GM21526 (cell line): ENCODE data around the gene KLHL21.
"Not testable (repeated sequence)": the region's sequence is repeated elsewhere in the genome, so short reads cannot be mapped to it uniquely, and the experiment has no call there.

Experiments used
- ATAC-seq: cut with Tn5 transposase; IDR thresholded peaks from one replicate; pipeline ENCODE4 v1.9.1; 2021; ENCODE audit warnings: moderate library complexity; ENCODE audit not compliant: unreplicated experiment, low FRiP score

KLHL21 gene

DNA sequence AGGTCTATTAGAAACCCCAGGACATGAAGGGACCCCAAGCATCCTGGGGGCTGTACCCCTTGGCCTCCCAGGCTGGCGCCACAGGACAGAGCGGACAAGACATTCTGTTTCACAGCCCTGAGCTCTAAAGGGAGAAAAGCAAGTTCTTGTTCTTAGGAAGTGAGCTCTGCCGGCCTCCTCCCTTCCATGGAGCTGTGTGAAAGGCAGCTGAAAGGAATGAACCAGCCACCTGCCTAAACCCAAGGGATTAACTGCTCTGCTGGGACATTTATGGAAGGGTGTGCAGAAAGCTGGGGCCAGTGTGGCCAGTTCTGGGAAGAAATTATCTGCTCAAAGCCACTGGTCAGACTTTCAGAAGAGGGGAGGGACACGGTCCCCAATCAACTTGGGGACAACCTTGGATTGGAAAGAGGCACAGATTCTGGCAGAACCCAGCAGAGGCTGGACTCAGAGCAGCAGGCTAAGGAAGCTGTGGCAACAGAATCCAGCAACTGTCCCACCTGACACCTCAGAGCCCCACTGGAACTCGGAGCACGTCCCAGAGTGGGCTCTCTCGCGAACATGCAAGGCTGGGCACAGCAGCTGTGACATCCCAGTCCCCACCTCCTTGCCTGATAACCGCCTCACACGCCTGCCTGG lies 2.1 kb downstream of the KLHL21 start:
- no peak for ATAC-seq

DNA sequence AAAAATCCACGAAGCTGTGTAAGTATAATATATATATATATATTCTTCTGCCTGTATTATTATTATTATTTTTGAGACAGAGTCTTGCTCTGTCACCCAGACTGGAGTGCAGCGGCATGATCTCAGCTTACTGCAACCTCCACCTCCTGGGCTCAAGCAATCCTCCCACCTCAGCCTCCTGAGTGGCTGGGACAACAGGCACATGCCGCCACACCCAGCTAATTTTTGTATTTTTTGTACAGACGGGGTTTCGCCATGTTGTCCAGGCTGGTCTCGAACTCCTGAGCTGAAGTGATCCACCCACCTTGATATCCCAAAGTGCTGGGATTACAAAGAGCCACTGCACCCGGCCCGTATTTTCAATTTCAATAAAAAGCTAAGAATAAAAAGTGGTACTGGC lies 2.7 kb downstream of the KLHL21 start:
- ATAC-seq, result not testable (repeated sequence)

DNA sequence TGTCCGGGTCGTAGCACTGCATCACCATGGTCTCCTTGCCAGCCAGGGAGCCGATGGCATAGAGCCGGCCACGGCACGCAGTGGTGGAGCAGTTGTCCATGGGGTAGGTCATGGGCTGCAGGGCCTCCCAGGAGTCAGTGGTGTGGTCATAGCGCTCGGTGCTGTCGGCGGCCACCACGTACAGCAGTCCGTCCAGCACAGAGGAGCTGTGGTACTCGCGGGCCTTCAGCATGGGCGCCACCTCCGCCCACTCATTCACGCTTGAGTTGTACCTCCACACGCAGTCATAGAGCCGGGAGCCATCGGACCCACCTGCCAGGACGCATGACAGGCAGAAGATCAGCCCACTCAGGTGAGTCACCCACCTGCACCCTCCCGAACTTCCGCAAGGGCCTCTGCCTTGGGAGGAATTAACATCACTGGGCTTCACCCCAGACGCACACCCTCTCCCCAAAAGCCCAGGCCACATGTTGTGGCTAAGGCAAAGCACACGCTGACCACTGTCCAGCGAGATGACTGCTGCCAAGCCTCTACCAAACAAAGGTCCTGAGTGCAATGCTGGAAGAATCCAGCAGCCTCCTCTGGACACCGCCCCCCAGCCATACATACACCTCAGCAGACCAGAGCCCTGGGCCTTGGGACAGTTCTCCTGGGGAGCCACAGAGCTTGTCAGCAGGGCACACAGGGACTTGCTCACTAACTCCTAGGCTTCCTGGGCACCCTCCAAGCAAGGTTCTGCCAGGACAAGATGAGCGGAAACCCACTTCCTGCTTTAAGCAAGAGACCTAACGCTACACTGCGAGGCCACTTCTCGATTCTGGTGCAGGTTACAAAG lies 3.3 kb downstream of the KLHL21 start:
- ATAC-seq, result no peak

DNA sequence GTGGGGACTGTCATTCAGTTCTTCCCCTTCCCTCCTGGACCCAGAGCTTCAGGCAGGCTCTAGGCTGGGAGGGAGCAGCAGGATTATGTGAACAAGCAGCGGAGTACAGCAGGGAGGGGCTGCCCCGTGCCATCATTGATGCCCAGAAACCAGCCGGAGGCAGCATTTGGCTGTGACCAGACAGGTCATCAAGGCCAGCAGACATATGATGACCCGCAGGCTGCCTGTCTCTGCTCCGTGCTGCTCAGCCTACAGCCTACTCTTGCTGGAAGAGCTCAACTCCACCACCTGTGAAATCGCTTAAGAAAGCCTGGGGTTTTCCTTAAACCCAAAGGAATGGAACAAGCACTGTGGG lies 4.9 kb downstream of the KLHL21 start:
- ATAC-seq, result no peak

DNA sequence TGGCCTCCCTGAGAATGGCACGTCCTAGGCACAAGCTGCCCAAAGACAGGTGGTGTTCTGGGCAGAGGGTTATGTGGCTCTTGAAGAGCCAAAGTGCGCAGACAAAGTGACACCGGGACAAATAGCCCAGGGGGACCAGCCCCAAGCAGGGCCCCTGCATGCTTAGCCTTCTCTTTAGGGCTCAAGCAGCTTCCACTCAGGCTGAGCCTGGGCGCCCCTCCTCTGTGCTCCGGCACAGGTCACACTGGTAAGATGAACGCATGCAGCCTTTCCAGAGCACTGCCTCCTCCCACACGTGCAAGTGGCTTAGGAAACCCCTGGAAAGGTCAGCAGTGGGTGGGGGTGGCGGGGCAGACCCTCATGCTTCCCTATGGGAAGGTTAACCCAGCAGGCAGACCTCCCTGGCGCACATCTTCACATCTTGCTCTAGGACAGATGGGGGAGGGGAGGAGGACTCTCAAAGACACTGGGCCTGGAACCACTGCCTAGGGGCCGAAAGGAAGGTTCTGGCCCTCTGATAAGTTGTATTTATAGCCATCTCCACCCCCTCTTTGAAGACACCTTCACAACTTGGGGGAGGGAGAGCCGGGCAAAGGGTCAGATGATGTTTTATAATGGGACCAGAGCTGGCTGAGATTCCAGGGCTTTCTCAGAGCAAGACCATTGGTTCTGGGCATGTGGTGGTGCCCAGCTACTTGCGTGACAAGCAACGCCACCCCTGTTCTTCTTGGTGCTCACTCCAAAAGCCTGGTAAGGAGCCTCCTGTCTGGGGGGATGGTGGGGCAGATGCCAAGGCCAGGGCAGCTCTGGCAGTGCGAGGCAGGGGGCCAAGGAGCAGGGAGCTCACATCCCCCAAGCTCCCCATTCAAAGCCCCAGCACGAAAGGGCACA lies 5.5 kb downstream of the KLHL21 start:
- ATAC-seq, result no peak

DNA sequence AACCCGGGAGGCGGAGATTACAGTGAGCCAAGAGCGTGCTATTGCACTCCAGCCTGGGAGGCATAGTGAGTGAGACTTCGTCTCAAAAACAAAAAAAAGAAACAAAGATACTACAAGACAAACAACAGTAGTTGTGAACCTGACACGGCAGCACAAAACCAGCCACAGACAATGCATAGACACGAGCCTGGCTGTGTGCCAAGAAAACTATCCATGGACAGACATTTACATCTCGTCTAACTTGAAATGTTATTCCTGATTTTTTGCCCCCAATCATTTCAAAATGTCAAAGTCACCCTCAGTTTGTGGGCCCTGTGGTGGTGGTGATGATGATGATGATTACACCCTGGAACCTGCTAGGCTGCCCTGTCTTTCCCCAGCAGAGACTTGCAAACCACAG lies 6.3 kb downstream of the KLHL21 start:
- no peak for ATAC-seq

DNA sequence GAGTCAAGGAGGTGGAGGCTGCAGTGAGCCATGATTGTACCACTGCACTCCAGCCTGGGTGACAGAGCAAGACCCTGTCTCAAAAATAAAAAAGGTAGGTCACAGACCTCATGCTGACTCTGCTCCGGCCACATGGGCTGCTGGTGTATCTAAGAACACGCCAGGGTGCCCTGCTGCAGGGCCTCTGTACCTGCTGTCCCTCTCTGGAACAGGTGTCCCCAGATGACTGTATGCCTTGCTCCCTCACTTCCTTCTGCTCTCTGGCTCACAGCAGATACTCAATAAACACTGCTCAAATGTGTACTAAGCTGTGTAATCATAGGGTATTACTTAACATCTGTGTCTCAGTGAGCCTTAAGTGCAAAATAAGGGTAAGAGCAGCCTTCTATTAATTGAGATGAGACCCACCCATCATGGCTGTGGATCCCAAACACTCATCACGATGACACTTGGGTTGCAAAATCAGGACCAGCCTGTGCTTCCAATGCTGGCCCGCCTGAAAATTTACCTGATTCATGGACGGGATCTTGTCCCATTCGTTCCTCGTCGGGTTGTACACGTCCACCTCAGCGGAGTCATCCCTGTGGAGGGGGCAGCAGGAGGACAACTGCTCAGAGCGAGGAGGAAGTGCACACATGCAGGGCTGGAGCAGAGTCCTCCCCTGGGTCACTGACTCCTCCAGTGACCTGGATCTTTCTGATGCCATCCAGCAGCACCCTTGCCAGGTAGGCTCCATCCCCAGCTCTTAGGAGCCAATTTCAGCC lies 7.5 kb downstream of the KLHL21 start:
- ATAC-seq, result no peak

DNA sequence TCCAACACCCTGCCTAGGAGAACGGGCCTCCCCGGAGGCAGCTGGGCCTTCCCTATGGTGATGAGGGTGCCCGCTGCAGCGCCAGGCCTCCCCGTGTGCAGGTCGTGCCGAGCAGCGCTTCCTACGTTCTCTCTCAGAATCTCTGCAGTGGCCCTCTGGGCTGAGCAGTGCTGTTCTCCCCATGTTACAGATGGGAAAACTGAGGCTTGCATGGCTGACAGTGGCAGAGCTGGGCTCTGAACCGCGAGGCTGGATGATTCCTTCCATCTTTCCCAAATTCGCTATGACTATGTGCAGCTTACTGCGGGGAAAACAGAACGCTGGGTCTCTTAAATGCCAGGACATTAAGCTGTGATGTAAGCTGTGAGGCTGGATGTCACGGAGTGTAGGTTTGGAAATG lies 8.9 kb downstream of the KLHL21 start:
- no peak for ATAC-seq

DNA sequence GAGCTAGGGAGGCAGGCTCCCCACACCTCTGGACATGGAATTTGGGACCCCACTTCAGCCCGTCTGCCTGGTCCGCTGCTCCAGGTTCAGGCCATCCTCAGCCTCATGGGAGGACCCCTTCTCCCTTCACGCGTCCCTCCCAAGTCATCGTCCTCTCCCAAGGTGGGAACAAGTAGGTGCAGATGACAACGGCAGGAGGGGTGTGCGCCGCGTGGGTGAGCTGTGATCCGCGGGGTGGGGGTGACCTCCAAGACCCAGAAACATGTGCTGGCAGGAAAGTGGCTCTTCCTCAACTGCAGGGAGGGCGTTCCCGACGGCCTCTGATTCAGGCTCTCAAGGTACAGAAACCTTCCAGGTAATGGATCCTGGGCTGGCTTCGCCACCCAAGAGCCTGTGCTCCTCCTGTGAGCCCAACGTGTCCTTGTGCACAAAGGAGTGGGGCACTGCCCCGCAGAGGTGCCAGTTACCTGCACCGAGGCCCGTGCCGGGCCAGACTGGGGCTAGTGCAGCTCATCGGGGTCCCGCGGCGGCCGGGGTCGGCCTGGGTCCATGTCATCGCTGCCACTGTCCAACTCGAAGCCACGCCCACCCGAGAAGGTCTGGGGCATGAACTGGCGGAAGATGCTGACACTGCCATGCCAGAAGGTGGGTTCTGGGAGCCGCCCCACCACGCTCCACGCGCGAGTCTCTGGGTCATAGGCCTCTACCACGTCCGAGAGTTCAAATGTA lies 9.6 kb downstream of the KLHL21 start:
- ATAC-seq, result no peak

DNA sequence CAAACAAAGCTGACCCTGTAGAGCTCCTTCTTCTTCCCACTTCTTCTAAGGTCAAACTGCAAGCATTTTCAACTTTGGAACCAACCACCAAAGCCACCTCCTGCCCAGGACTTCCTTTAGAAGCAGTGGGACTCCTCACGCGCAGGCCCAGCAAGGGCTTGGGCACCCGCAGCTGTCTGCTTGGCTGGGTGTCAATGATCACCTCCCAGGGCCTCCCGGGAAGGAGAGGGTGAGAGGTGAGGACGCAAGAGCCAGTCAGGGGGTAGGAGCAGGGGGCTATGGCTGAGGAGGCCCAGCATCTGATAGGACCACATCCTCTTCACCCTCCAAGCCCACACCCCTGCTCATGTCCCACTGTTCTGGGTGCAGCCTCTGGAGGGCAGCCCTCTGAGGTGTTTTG lies 10.2 kb downstream of the KLHL21 start:
- ATAC-seq, result no peak

DNA sequence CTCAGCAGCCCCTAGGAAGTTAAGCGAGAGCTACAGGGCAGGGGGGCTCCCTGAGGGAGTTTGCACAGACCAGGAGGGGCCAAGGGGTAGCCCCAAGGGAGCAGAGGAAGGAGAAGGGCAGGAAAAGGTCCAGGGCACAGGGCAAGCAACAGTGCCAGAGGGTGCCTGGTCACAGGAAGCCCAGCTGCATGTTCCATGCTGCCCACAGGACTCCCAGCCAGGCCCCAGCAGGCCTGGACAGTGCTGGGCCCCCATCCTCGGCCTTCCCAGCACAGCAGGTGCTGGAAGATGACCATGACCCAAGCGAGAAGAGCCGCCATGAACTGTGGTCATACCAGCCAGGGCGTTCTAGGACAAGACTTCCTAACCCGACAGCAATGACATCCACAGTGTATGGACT lies 11.0 kb downstream of the KLHL21 start:
- no peak for ATAC-seq

DNA sequence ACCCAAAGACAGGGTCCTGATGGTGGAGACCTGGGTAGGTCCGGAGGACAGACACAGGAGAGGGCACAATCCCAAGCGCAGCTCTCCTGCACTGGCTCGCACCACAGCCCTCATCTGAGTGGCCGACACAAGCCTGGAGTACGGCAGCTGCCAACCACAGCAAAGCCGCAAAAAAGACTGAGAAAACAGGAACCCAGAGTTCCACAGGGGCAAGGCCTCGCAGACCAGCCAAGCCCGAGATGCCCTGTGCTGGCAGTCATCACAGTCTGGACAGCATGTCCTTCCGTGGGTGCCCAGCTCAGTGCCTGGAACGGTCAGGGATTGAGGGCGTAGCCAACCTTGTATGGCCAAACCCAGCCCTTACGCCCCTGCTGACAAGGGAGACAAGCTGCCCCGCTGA lies 11.4 kb downstream of the KLHL21 start:
- ATAC-seq, result no peak

DNA sequence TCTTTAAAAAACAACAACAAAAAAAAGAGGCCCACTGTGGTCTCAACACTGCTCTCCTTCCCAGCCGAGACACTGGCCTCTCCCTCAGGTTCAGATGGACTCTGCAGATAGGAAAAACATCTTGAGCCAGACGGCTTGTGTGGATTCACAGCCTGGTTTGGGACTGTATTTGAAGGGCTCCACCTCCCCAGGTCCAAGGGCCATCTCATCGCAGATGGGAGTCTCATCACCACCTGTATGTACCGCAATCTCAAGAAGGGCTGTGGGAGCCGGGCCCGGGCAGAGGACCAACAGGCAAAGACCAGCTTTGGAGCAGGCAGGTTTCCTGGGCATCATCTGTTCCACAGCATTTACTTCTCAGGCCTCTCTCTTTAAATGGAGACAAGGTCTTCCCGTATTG lies 12.6 kb downstream of the KLHL21 start:
- no peak for ATAC-seq

DNA sequence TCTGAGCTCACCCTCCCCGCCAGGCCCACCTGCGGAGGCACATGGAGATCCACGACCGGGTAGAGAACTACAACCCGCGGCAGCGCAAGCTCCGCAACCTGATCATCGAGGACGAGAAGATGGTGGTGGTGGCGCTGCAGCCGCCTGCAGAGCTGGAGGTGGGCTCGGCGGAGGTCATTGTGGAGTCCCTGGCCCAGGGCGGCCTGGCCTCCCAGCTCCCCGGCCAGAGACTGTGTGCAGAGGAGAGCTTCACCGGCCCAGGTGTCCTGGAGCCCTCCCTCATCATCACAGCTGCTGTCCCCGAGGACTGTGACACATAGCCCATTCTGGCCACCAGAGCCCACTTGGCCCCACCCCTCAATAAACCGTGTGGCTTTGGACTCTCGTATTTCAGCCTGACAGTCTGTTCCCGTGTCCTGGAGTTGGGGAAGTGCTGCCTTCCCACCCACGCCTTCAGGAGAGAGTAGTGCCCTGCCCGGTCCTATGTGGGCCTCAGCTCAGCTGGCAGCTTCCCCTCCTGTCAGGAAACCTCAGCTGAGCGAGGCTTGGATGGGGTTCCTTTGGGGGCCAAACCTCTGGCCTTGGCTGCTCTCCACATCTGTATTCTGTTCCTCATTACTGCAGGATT lies 13.7 kb downstream of the KLHL21 start:
- no peak for ATAC-seq

DNA sequence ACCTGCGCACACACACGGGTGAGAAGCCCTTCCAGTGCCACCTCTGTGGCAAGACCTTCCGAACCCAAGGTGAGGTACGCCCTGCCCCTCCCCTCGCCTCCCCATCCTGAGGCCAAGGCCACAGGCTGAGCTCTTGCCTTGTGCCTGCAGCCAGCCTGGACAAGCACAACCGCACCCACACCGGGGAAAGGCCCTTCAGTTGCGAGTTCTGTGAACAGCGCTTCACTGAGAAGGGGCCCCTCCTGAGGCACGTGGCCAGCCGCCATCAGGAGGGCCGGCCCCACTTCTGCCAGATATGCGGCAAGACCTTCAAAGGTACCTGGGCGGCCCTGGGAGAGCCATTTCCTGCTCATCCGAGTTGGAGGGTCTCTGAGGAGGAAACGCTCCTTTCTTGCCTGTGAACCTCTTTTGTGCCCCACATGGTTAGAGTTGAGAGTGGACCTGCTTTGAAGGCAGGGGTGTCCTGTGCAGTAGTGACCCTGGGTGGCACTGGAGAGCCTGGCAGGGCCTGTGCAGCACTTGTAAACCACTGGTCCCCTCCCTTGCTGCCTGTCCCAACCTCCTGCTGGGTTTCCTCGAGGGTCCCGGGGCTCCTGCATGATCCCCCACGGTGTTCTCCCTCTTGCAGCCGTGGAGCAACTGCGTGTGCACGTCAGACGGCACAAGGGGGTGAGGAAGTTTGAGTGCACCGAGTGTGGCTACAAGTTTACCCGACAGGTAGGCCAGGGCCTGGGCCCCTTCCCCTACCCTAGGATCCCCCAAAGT lies 14.4 kb downstream of the KLHL21 start:
- ATAC-seq, result no peak

DNA sequence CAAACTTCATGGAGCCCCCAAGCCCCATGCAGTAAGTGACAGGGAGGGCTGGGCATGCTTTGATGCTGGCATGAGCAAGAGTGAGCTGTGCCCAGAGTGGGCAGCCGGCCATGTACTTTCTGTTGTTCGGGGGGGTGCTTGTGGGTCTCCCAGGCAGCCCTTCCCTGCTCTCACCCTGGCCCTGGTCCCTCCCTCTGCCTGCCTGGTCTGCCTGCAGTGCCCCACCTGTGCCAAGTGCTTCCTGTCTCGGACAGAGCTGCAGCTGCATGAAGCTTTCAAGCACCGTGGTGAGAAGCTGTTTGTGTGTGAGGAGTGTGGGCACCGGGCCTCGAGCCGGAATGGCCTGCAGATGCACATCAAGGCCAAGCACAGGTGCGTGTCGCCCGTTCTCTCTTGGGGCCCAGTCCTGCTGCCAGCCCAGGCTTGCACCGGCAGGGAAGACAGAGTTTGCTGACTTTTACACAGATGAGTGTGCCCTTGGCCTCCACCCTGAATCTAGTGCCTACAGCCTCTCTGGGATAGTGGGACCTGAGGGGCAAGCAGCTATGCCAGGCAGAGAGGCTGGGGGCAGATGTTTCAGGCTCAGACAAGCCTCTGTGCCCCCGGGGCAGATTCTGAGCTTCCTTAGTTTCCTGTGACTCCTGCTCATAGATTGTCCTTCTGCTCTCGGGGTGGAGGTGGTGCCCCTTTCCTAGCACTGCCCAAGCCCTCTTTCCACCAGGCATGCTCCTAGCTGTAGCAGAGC lies 15.2 kb downstream of the KLHL21 start:
- ATAC-seq, result no peak

DNA sequence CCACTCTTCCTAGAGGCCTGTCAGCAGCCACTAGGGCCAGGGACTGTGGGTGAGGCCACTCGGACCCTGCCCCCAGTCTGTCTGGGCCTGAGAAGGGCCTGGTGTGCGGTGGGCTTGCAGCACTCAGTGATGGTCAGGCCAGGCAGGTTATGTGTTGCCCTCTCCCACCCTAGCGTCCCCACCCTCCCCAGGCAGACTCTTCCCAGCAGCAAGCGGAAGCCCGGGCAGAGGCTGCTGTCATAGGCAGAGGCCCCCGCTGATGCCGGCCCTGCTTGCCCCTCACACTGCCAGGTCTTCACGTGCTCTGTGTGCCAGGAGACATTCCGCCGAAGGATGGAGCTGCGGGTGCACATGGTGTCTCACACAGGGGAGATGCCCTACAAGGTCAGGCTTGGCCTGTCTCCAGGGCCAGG lies 16.3 kb downstream of the KLHL21 start:
- ATAC-seq, result no peak

DNA sequence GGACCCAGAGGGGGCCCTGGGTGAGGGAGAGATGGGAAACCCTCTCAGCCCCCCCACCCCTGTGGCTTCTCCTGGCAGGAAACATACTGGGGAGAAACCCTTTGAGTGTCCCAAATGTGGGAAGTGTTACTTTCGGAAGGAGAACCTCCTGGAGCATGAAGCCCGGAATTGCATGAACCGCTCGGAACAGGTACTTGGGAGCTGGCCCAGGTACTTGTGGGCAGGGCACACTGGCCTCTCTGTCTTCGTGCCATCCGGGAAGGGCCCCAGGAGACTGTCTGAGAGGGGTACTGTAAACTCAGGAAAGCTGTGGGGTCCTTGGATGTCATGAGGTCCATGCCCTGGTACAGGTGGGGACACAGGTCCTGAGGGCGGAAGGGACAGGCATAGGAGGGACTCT lies 16.8 kb downstream of the KLHL21 start:
- ATAC-seq, result no peak
